SK-N-SH treated with all-trans-retinoic acid at 6 μM for 48 hours (cell line): ENCODE data around the gene TXK.

ENCODE experiments used
- ATAC-seq: fragments of 200-7000 bp; cut with Tn5 transposase; 3 replicates; pipeline ENCODE4 v1.9.1; 2020; ENCODE audit warnings: mild to moderate bottlenecking, moderate library complexity
- ARNTL ChIP-seq: fragments of 450-650 bp; formaldehyde crosslinking; IDR thresholded peaks from 2 replicates; pipeline ENCODE4 v1.5.0; 2020; ENCODE audit warnings: low read depth, mild to moderate bottlenecking, moderate library complexity, borderline replicate concordance
- BACH2 ChIP-seq: fragments of 250-450 bp; sonication (Bioruptor Pico); IDR thresholded peaks from 2 replicates; pipeline ENCODE4 v1.9.0; 2021; ENCODE audit warnings: mild to moderate bottlenecking, borderline replicate concordance
- ESRRG ChIP-seq: fragments of 250-450 bp; sonication (Bioruptor Pico); IDR thresholded peaks from 2 replicates; pipeline ENCODE4 v1.6.1; 2021; ENCODE audit warnings: mild to moderate bottlenecking
- ISL1 ChIP-seq: fragments of 250-450 bp; sonication (Bioruptor Pico); IDR thresholded peaks from 2 replicates; pipeline ENCODE4 v2.1.2; 2022; ENCODE audit warnings: mild to moderate bottlenecking, moderate library complexity
- OSR1 ChIP-seq: fragments of 250-450 bp; sonication (Bioruptor Pico); IDR thresholded peaks from 2 replicates; pipeline ENCODE4 v1.8.0; 2022; ENCODE audit warnings: moderate library complexity, mild to moderate bottlenecking, inconsistent platforms
- PPARA ChIP-seq: fragments of 250-450 bp; sonication (Bioruptor Pico); IDR thresholded peaks from 2 replicates; pipeline ENCODE4 v1.5.0; 2020; ENCODE audit warnings: mild to moderate bottlenecking, borderline replicate concordance
- RARB ChIP-seq: fragments of 250-450 bp; sonication (Bioruptor Pico); IDR thresholded peaks from 2 replicates; pipeline ENCODE4 v1.8.0; 2021; ENCODE audit warnings: mild to moderate bottlenecking, moderate library complexity
- SNAI2 ChIP-seq: fragments of 250-450 bp; sonication (Bioruptor Pico); IDR thresholded peaks from 2 replicates; pipeline ENCODE4 v1.5.0; 2020; ENCODE audit warnings: mild to moderate bottlenecking, moderate library complexity
- TCF4 ChIP-seq: fragments of 250-450 bp; sonication (Bioruptor Pico); IDR thresholded peaks from 2 replicates; pipeline ENCODE4 v1.8.0; 2021; ENCODE audit warnings: mild to moderate bottlenecking, moderate library complexity, borderline replicate concordance
- TOX ChIP-seq: fragments of 250-450 bp; sonication (Bioruptor Pico); IDR thresholded peaks from 2 replicates; pipeline ENCODE4 v1.8.0; 2021; ENCODE audit warnings: mild to moderate bottlenecking, moderate library complexity, borderline replicate concordance
- ZC3H10 ChIP-seq: fragments of 250-450 bp; sonication (Bioruptor Pico); IDR thresholded peaks from 2 replicates; pipeline ENCODE4 v1.5.1; 2021; ENCODE audit warnings: mild to moderate bottlenecking, moderate library complexity
- ZFP3 ChIP-seq: fragments of 250-450 bp; sonication (Bioruptor Pico); IDR thresholded peaks from 2 replicates; pipeline ENCODE4 v1.5.0; 2020; ENCODE audit warnings: mild to moderate bottlenecking, moderate library complexity
- ZFP30 ChIP-seq: fragments of 450-650 bp; formaldehyde crosslinking; IDR thresholded peaks from 2 replicates; pipeline ENCODE4 v1.5.0; 2022; ENCODE audit warnings: mild to moderate bottlenecking, moderate library complexity
- ZNF565 ChIP-seq: fragments of 450-650 bp; formaldehyde crosslinking; conservative IDR thresholded peaks from 2 replicates; pipeline ENCODE4 v1.5.0; 2020; ENCODE audit warnings: low read depth, mild to moderate bottlenecking, moderate library complexity
- ZNF70 ChIP-seq: fragments of 450-650 bp; formaldehyde crosslinking; IDR thresholded peaks from 2 replicates; pipeline ENCODE4 v1.5.0; 2020; ENCODE audit warnings: mild to moderate bottlenecking, moderate library complexity
- ZNF8 ChIP-seq: fragments of 450-650 bp; formaldehyde crosslinking; IDR thresholded peaks from 2 replicates; pipeline ENCODE4 v1.5.0; 2020; ENCODE audit warnings: mild to moderate bottlenecking, moderate library complexity
- TF ChIP-seq, protein P1 (sequence below): fragments of 250-450 bp; sonication (Bioruptor Pico); IDR thresholded peaks from 2 replicates; pipeline ENCODE4 v1.5.1; 2021; ENCODE audit warnings: mild to moderate bottlenecking, moderate library complexity
- TF ChIP-seq, protein P2 (sequence below): fragments of 250-450 bp; sonication (Bioruptor Pico); IDR thresholded peaks from 2 replicates; pipeline ENCODE4 v1.8.0; 2021; ENCODE audit warnings: low read depth, mild to moderate bottlenecking, moderate library complexity, borderline replicate concordance
- TF ChIP-seq, protein P3 (sequence below): fragments of 250-450 bp; sonication (Bioruptor Pico); IDR thresholded peaks from 2 replicates; pipeline ENCODE4 v1.8.0; 2020; ENCODE audit warnings: mild to moderate bottlenecking, moderate library complexity, borderline replicate concordance
- TF ChIP-seq, protein P4 (sequence below): fragments of 250-450 bp; sonication (Bioruptor Pico); IDR thresholded peaks from 2 replicates; pipeline ENCODE4 v1.5.0; 2020; ENCODE audit warnings: mild to moderate bottlenecking, moderate library complexity
- TF ChIP-seq, protein P5 (sequence below): fragments of 250-450 bp; sonication (Bioruptor Pico); IDR thresholded peaks from 2 replicates; pipeline ENCODE4 v1.5.1; 2020; ENCODE audit warnings: low read depth, mild to moderate bottlenecking, moderate library complexity

Gene TXK

DNA sequence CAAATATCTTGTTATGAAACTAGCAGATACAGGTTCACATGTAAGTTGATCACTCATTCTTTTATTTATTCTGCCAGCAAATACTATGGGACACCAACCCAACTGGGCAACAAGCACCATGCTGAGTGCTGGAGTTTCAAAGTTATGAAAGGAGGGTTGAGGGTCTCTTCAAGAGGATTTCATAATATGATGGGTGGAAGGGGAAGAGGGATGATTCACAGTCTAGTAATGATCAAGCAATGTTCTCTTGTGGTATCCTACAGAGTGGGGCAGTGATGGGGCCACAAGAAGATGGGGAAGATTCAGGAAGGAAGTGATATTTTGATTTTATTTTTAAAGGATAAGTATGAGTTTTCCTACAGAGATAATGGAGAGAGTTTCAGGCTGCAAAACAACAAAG is 46.2 kb upstream of the TXK start (continued):
- TF ChIP-seq, protein P1, sequence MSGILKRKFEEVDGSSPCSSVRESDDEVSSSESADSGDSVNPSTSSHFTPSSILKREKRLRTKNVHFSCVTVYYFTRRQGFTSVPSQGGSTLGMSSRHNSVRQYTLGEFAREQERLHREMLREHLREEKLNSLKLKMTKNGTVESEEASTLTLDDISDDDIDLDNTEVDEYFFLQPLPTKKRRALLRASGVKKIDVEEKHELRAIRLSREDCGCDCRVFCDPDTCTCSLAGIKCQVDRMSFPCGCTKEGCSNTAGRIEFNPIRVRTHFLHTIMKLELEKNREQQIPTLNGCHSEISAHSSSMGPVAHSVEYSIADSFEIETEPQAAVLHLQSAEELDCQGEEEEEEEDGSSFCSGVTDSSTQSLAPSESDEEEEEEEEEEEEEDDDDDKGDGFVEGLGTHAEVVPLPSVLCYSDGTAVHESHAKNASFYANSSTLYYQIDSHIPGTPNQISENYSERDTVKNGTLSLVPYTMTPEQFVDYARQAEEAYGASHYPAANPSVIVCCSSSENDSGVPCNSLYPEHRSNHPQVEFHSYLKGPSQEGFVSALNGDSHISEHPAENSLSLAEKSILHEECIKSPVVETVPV (CRISPR knock-in tag): no peak
- TF ChIP-seq BACH2 (CRISPR knock-in tag) (no peak), ZC3H10 (no peak)

DNA sequence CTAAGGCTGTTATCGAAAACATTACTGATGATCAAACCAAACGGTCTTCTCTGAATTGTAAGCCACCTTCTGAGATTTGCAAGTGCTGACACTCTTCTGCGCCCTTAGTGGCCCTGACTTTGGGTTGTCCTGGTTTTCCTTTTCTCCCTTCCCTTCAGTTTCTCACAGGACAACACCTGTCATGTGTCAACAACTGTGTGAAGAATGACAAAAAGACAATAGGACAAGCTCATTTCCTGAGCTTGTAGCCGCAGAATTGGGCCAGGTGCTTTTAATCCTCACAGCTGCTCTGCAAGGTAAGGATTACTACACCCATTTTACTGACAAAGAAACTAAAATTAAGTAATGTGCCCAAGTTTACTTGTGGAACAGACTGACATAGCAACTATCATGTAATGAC is 44.9 kb upstream of the TXK start:
- no peak for ATAC-seq
- TF ChIP-seq, protein P2, sequence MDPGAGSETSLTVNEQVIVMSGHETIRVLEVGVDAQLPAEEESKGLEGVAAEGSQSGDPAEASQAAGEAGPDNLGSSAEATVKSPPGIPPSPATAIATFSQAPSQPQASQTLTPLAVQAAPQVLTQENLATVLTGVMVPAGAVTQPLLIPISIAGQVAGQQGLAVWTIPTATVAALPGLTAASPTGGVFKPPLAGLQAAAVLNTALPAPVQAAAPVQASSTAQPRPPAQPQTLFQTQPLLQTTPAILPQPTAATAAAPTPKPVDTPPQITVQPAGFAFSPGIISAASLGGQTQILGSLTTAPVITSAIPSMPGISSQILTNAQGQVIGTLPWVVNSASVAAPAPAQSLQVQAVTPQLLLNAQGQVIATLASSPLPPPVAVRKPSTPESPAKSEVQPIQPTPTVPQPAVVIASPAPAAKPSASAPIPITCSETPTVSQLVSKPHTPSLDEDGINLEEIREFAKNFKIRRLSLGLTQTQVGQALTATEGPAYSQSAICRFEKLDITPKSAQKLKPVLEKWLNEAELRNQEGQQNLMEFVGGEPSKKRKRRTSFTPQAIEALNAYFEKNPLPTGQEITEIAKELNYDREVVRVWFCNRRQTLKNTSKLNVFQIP: no peak
- no peak for TF ChIP-seq BACH2 (CRISPR knock-in tag)
- TF ChIP-seq, protein P3, sequence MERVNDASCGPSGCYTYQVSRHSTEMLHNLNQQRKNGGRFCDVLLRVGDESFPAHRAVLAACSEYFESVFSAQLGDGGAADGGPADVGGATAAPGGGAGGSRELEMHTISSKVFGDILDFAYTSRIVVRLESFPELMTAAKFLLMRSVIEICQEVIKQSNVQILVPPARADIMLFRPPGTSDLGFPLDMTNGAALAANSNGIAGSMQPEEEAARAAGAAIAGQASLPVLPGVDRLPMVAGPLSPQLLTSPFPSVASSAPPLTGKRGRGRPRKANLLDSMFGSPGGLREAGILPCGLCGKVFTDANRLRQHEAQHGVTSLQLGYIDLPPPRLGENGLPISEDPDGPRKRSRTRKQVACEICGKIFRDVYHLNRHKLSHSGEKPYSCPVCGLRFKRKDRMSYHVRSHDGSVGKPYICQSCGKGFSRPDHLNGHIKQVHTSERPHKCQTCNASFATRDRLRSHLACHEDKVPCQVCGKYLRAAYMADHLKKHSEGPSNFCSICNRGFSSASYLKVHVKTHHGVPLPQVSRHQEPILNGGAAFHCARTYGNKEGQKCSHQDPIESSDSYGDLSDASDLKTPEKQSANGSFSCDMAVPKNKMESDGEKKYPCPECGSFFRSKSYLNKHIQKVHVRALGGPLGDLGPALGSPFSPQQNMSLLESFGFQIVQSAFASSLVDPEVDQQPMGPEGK (CRISPR knock-in tag): no peak
- no peak for TF ChIP-seq PPARA (CRISPR knock-in tag)
- TF ChIP-seq ZFP3 (CRISPR knock-in tag): no peak
- TF ChIP-seq SNAI2 (CRISPR knock-in tag): no peak
- no peak for TF ChIP-seq TCF4 (CRISPR knock-in tag)
- no peak for TF ChIP-seq ZC3H10
- TF ChIP-seq ESRRG (CRISPR knock-in tag): no peak
- TF ChIP-seq, protein P4, sequence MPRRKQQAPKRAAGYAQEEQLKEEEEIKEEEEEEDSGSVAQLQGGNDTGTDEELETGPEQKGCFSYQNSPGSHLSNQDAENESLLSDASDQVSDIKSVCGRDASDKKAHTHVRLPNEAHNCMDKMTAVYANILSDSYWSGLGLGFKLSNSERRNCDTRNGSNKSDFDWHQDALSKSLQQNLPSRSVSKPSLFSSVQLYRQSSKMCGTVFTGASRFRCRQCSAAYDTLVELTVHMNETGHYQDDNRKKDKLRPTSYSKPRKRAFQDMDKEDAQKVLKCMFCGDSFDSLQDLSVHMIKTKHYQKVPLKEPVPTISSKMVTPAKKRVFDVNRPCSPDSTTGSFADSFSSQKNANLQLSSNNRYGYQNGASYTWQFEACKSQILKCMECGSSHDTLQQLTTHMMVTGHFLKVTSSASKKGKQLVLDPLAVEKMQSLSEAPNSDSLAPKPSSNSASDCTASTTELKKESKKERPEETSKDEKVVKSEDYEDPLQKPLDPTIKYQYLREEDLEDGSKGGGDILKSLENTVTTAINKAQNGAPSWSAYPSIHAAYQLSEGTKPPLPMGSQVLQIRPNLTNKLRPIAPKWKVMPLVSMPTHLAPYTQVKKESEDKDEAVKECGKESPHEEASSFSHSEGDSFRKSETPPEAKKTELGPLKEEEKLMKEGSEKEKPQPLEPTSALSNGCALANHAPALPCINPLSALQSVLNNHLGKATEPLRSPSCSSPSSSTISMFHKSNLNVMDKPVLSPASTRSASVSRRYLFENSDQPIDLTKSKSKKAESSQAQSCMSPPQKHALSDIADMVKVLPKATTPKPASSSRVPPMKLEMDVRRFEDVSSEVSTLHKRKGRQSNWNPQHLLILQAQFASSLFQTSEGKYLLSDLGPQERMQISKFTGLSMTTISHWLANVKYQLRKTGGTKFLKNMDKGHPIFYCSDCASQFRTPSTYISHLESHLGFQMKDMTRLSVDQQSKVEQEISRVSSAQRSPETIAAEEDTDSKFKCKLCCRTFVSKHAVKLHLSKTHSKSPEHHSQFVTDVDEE (CRISPR knock-in tag): no peak
- TF ChIP-seq ARNTL (CRISPR knock-in tag): no peak
- no peak for TF ChIP-seq ZFP30 (CRISPR knock-in tag)
- no peak for TF ChIP-seq TOX (CRISPR knock-in tag)
- TF ChIP-seq OSR1: no peak
- no peak for TF ChIP-seq ZNF565 (CRISPR knock-in tag)
- TF ChIP-seq ISL1 (CRISPR knock-in tag): no peak
- TF ChIP-seq ZNF8 (CRISPR knock-in tag): no peak
- TF ChIP-seq ZNF70 (CRISPR knock-in tag): no peak
- no peak for TF ChIP-seq RARB

DNA sequence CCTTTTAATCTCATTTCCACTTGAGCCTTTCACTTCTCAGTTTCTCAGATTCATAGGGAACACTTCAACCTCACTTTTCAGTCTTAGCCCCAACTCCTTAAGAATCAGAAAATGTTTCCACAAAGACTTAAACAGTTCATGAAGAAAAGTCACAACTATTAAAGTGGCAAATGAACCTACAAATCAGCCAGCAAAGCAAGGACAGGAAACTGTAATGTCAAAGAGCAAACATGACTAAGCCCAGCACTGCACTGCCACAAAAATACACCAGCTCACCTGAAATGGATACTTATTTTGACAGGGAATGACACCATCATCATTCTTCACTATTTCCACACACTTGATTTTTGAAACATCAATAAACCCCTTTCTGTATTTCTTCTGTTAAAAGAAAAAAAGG is 41.8 kb upstream of the TXK start:
- no peak for ATAC-seq

More for the DNA sequence above, 41.8 kb upstream of the TXK start:
- TF ChIP-seq, protein P5, sequence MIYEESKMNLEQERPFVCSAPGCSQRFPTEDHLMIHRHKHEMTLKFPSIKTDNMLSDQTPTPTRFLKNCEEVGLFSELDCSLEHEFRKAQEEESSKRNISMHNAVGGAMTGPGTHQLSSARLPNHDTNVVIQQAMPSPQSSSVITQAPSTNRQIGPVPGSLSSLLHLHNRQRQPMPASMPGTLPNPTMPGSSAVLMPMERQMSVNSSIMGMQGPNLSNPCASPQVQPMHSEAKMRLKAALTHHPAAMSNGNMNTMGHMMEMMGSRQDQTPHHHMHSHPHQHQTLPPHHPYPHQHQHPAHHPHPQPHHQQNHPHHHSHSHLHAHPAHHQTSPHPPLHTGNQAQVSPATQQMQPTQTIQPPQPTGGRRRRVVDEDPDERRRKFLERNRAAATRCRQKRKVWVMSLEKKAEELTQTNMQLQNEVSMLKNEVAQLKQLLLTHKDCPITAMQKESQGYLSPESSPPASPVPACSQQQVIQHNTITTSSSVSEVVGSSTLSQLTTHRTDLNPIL: no peak
- TF ChIP-seq, protein P4 (CRISPR knock-in tag): no peak
- no peak for TF ChIP-seq ZNF8 (CRISPR knock-in tag)
- TF ChIP-seq RARB: no peak
- no peak for TF ChIP-seq PPARA (CRISPR knock-in tag)
- no peak for TF ChIP-seq ARNTL (CRISPR knock-in tag)
- TF ChIP-seq TOX (CRISPR knock-in tag): no peak
